ENCODE results near the gene CCR6. TPM values are rescaled to one million over a fixed set of nuclear protein-coding genes. Genes with fewer than 3 reads are reported as not detected.

CCR6 gene
- total RNA-seq (2022; extraction: Qiagen RNA extraction; ENCODE audit: low read depth): 0.16 TPM in 1 of 5 replicates, not detected in the others

DNA sequence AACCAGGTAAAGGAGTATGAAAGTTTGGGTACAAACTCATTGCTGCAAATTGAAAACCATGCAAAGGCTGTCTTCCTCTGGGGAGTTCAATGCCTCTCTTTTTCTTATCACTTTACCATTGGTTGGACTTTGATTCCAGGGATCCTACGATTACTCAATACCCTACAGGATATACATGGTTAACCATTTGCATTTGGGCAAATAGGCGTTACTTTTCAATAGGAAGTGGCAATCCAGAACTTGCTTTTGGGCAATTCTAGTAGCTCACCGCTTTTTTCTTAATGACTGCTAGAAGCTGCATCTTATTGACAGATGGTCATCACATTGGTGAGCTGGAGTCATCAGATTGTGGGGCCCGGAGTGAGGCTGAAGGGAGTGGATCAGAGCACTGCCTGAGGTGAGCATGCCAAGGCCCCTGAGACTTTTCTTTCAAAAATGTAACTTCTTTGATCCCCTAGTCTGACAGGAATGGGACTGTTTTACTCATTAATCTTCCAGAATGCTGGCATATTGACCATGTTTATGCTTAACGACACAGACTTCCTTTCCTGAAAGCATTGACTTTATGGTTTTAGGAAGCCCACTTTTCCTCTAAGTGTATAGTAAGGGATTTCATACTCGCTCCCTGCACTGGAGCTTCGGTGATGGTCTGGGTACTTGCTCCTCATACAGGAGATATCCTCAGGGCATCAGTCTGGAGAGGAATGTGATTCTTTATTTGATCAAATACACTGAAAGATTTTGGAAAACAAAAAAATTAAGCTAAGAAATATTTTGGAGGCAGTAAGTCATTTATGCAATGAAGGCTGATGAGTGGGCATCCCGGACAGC is at the start of gene CCR6:
Gene CCR6 (plus strand): TSS at position 270 of the 831 bp plus-strand sequence. CDS start 13,039 bp downstream, outside the sequence.

DNA sequence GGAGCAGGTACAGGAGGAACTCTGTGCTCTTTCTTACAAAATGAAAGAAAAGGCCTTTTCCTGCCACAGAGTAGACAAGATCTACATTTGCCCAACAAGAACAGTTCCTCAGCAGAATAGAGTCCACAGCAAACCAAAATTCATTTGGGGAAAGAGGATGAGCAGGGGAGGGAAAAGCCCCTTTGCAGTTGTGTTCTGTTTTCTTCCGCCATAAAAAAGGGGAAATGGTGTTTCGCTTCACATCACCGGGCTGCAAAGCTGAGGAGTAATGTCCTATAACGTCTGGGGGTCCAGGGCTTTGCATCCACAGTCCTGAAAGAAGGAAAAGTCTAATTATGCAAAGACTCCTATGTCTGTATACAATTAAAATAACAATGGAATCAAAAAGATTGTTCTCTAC is 35.0 kb downstream of the CCR6 start, which contains the start of gene GPR31:
Gene GPR31 (minus strand): TSS at position 118 of the 400 bp plus-strand sequence. CDS start 149 bp downstream, outside the sequence.

Other genes with a start within 250 kb of the CCR6 start
- gene RNASET2, start 166.5 kb upstream of the CCR6 start, total RNA-seq (2022; extraction: Qiagen RNA extraction; ENCODE audit: low read depth): 14.4 to 18.9 TPM (median 15.6 TPM) in 5 replicates
- gene CEP43, start 123.7 kb upstream of the CCR6 start, total RNA-seq (2022; extraction: Qiagen RNA extraction; ENCODE audit: low read depth): 8.2 to 10.1 TPM (median 8.7 TPM) in 5 replicates
- not detected in 5 replicates for gene GPR31, start 34.9 kb downstream of the CCR6 start, total RNA-seq (2022; extraction: Qiagen RNA extraction; ENCODE audit: low read depth)
- not detected in 5 replicates for gene UNC93A, start 168.2 kb downstream of the CCR6 start, total RNA-seq (2022; extraction: Qiagen RNA extraction; ENCODE audit: low read depth)
- gene TTLL2, start 202.0 kb downstream of the CCR6 start, total RNA-seq (2022; extraction: Qiagen RNA extraction; ENCODE audit: low read depth): not detected in 5 replicates